Measurements from ENCODE around the gene SDHAF3. TPM values are rescaled to one million over a fixed set of nuclear protein-coding genes. Genes with fewer than 3 reads are reported as not detected.

SDHAF3 gene
- total and polyA plus RNA-seq, 2 of the 8 experiments (the other 6 are each of a cell fraction or from before 2014, with no cell fraction given): 12.0 to 31.3 TPM

DNA sequence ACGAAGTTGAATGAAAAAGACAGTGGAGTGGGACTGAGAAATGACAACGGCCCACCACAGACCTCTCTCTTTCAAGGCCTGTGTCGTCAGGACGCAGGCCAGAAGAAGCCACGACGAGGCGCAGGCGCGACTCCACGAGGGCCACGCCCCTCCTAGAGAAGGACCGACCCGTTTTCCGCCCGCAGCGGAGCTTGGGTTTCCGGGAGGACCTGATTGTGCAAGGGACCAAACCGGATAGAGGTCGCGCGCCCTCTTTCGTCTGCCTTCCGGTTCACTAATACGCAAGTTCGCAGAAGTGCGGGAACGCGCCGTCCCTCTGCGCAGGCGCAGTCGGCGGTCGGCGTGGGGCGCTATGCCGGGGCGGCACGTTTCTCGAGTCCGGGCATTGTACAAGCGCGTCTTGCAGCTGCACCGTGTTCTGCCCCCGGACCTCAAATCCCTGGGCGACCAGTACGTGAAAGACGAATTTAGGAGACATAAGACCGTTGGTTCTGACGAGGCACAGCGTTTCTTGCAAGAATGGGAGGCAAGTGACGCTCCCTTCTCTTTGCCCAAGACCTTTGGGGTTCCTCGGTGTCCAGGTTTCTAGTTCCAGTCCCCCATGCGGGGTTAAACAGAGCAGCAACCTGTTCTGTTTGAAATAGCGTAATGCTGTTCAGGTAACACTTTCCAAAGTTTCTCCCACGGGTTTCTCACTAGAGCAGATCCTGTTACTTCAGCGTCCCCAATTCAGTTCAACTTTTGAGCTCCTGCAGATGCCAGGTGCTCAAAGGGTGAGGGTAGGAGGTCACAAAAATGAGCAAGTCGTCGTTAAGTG is at the start of gene SDHAF3 (continued):
- no peak for TF ChIP-seq HDAC2 (IDR thresholded peaks at IDR 0.05; ENCODE audit: borderline replicate concordance in 1 of 2, low read depth in 2 of 2, low read length in 2 of 2)
- 0 out of 2 replicates have a peak, but pooled peaks have one; percentile 25 for TF ChIP-seq TCF12 (IDR thresholded peaks at IDR 0.05; ENCODE audit: low read depth, low read length)
- peak; percentile 84 for TF ChIP-seq E2F6 (IDR thresholded peaks at IDR 0.05)
- peak; percentile 92 for TF ChIP-seq CEBPB (IDR thresholded peaks at IDR 0.05; ENCODE audit: low read depth, low read length)
- TF ChIP-seq, protein P1, sequence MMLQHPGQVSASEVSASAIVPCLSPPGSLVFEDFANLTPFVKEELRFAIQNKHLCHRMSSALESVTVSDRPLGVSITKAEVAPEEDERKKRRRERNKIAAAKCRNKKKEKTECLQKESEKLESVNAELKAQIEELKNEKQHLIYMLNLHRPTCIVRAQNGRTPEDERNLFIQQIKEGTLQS (IDR thresholded peaks at IDR 0.05; ENCODE audit: insufficient read depth, low read depth, low read length): no peak
- TF ChIP-seq POLR2AphosphoS5 (IDR thresholded peaks at IDR 0.05; ENCODE audit: low read depth, low read length): peak; percentile 96
- TF ChIP-seq RAD21 (IDR thresholded peaks at IDR 0.05 in 1 of 2, conservative IDR thresholded peaks at IDR 0.05 in 1 of 2; ENCODE audit: low read depth in 2 of 2, low read length in 2 of 2): no peak
- TF ChIP-seq TBP (IDR thresholded peaks at IDR 0.05; ENCODE audit: low read depth, low read length): peak; percentile 79
- TF ChIP-seq ASH2L (IDR thresholded peaks at IDR 0.05; ENCODE audit: low read length): peak; percentile 97
- TF ChIP-seq SIN3A (conservative IDR thresholded peaks at IDR 0.05 in 1 of 2, IDR thresholded peaks at IDR 0.05 in 1 of 2; ENCODE audit: low read depth in 1 of 2, low read length in 2 of 2): peak; percentile 51 to 86; a peak in 2 of 4 replicates
- no peak for TF ChIP-seq SAP30 (IDR thresholded peaks at IDR 0.05; ENCODE audit: insufficient read depth, insufficient replicate concordance, low read length)
- TF ChIP-seq BRCA1 (IDR thresholded peaks at IDR 0.05; ENCODE audit: low read depth, low read length): no peak
- TF ChIP-seq SP4 (IDR thresholded peaks at IDR 0.05; ENCODE audit: low read length): peak; percentile 49; the same call in 1 of the 2 replicates
- TF ChIP-seq CBX5 (IDR thresholded peaks at IDR 0.05; ENCODE audit: low read depth, low read length): no peak
- peak; percentile 32; the same call in 1 of the 2 replicates for TF ChIP-seq JUN (IDR thresholded peaks at IDR 0.05; ENCODE audit: low read depth, low read length)
- no peak for TF ChIP-seq MAFK (IDR thresholded peaks at IDR 0.05; ENCODE audit: low read depth, low read length)
- TF ChIP-seq, protein P2, sequence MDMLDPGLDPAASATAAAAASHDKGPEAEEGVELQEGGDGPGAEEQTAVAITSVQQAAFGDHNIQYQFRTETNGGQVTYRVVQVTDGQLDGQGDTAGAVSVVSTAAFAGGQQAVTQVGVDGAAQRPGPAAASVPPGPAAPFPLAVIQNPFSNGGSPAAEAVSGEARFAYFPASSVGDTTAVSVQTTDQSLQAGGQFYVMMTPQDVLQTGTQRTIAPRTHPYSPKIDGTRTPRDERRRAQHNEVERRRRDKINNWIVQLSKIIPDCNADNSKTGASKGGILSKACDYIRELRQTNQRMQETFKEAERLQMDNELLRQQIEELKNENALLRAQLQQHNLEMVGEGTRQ (IDR thresholded peaks at IDR 0.05; ENCODE audit: low read length): no peak
- no peak for TF ChIP-seq CTBP2 (IDR thresholded peaks at IDR 0.05; ENCODE audit: borderline replicate concordance, insufficient read depth, insufficient read length, low read length)
- TF ChIP-seq KDM5A (IDR thresholded peaks at IDR 0.05; ENCODE audit: low read length): peak; percentile 46; the same call in 1 of the 2 replicates
- TF ChIP-seq KDM4A (IDR thresholded peaks at IDR 0.05; ENCODE audit: low read depth, low read length, severe bottlenecking): peak; percentile 72

Measured in H1 (cell line).